NCI-H2196 (cell line): ENCODE results near the gene TDRD12.

Experiments
- DNase-seq: peaks from one replicate; lab custom pipeline; 2025; ENCODE audit not compliant: unreplicated experiment; lab: John Stamatoyannopoulos, UW

The TDRD12 gene

DNA sequence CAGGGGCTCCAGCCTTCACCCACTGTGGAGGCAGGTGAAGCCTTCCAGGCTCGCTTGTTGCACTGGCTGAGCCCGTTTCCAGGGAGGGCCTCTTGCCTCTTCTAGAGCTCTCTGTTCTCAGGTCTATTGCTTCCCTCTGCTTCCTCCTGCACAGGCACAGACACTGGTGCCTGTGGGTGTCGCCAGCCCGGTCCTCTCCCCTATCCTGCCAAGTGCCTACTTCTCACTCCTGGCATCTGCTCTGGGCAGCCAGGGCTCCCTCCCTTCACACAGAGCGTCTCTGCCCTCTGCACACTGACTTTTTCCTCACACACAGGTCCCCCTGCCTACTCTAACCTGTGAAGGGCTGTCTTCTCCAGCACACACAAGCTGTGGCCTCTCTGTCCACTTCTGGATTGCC lies 89.7 kb downstream of the TDRD12 start:
- no peak for DNase-seq

DNA sequence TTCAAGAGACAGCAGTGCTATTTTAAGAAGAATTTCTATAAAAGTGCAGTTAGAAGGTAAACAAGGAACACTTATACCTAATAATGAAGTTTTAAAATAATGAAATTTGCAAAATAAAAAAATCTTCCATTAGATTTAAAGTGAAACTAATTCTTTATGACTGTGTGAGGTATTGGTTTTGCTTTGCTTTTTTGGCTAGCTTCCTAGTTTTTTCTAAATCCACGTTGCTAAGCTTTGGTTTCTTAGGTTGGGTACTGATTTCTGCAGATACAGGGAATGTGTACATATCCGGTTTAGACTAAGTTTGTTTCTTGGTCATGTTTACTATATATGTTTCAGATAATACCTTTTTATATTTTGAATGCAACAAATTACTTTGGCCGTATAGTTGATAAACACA lies 90.2 kb downstream of the TDRD12 start:
- no peak for DNase-seq

DNA sequence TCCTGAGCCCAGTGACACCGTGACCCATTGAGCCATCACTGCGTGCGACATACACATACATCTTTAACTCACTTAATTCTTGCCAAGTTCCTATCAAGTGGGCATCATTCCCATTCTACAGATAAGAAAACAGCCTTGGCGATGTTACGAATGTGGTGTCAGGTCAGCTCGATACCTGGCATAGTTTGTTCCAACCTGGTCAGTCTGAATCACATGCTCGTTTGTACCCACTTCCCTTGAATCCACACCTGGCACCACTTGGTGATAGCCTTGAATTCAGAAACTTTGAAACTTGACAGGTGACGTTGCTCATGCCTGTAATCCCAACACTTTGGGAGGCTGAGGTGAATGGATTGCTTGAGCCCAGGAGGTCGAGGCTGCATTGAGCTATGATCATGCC lies 90.9 kb downstream of the TDRD12 start:
- DNase-seq = no peak

DNA sequence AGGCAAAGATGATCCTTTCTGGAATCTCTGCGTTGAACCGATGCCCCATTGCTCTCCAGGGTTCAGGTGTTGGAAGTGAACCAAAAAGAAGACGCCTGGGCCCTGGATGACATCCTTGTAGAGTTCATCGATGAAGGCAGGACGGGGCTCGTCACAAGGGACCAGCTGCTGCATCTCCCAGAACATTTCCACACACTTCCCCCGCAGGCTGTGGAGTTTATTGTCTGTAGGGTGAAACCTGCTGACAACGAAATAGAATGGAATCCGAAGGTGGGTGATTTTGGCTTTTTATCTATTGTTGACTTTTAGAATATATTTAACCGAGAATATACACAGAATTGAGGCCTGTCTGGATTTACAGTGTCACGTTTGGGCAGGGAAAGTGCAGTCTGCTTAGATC lies 91.6 kb downstream of the TDRD12 start:
- no peak for DNase-seq

DNA sequence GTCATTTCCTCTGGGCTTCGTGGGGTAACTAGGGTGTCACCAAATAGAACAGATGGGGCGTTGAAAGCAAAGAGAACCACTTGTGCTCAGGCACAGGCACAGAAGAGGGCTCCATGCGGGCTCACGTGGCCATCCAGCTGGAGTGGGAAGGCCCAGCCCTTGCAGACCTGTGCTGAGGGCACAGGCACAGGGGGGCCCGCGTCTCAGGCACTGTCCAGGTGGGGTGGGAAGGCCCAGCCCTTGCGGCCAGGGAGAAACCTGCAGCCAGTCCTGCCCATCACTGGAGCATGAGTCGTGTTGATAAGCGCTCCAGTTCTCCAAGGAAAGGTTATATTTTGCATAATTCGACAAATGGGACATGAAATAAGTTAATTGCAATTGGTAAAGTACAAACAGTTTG lies 92.5 kb downstream of the TDRD12 start:
- DNase-seq = no peak

DNA sequence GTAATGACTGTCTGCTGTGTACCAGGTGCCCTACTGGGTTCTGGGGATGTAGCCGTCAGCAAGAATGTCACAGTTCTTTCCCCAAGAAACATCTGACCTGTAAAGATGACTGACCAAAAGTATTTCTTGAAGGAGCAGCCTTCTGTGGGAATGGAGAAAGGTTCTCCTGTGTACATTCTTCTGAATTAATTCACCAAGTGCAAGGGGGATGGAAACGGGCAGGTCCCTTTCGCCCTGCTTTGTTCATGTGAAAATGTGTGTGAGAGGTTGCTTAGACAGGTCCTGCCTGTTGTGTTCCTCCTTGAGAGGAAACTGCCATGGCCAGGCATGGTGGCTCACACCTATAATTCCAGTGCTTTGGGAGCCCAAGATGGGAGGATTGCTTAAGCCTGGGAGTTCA lies 93.0 kb downstream of the TDRD12 start:
- no peak for DNase-seq

DNA sequence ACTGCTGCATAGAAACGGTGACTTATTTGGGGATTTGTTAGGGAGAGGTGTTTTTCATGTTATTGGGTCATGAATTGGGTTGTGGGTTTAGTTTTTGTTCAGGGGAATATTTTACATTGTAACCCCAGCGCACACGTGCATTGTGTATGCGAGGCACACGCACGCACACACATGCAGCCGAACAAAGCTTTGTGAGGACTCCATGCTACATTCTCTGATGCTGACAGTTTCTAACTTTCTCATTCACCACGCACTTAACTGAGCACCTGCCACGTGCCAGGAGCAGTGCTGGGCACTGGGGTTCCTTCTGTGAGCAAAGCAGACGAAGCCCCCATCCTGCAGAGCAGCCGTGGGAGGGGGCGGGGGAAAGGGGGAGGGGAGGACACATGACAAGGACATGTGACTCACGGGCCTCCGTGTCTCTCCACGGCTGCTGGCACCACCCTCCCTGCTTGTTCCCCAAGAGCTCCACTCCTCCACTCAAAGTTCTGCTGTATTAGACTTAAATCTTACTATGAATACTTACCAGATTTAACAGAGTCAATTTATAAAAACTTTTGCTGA lies 94.4 kb downstream of the TDRD12 start:
- DNase-seq = no peak

DNA sequence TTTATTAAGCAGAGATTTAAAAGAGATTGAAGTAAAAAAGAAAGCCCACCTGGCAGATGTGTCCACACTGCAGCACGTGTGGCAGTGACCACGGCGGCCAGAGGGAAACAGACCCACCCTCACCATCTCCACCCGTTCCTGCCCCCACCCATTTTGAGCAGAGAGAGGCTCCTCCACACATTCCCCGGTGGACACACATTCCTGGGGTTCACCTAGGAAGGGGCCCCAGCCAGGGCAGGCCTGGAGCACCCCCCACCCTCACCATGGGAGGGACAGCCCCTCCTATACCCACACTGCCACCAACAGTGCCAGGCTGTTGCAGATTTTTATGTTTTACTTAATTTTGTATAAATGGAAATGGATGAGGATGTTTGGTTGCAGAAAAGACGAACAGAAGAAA lies 95.1 kb downstream of the TDRD12 start:
- no peak for DNase-seq

DNA sequence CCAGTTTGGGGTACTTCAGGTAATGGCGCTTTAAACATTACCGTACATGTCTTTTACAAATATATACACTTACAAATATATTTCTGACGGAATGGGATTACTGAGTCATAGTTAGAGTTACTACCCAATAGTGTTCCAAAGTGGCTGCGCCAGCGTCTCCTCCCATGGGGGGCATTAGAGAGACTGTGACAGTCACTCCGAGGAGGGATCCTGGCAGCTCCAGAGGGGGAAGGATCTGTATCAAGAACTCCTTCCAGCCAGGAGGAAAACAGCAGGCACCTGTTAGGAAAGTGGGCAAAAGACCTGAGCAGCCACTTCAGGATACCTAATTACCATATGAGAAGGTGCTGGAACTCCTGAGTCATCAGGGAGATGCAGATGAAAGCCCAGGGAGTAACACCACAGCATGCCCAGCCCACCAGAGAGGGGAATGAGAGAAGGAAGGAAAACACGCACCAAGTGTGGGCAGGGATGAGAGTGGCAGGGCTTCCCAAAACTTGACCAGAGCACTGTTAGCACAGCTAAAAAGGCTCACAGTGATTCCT lies 97.1 kb downstream of the TDRD12 start:
- peak; percentile 13 for DNase-seq

DNA sequence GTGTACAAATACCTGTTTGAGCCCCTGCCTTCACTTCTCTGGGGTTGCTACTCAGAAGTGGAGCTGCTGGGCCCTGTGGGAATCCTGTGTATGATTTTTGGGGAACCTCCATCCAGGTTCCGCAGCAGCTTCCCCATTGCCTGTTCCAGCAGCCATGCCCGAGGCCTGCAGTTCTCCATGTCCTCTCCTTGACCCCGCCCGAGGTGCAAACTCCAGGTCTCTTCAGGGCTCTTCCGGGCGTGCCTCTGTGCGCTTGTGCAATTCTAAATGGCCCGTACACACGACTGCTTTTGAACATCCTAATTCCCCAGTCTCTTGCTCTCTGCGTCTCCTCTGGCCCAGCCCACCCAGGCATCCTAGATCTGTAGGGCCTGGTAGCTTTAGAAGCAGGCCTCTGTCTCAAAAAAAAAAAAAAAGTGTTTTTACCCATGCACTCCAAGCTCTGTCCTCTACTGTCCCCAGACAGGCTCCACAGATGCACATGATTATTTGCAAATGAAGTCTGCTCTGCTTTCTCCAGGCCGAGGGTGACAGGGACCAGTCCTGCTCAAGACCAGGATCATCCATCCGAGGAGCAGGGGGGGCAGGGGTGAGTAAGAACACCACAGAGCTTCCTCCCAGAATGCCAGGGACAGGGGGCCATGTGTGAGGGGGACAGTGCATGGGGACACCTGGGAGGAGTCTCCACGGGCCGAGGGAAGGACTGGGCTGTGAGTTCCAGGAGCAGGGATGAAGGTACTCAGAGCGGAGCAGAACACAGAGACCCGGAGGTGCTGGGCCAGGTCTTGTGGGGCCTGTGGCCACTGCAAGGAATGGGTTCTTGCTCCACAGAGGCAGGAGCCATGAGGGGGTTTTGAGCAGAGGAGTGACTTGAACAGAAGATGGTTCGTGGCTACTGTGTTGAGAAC lies 98.3 kb downstream of the TDRD12 start:
- DNase-seq = no peak

DNA sequence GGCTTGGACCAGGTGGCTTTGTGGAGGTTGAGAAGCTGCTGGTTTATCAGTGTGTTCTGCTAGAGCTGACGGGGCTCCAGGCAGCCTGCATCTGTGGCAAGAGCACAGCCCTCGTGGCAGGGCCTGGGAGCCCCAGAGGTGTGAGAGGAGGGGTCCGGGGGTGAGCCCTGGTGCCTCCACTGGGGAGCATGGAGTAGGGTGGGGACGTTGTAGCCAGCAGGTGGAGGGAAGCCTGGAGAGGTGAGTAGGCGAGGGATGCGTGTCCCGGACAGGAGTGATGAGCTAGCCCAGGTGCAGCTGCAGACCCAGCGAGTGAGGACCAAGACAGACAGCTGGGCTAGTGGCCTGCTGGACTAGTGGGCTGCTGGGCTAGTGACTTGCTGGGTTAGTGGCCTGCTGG lies 99.0 kb downstream of the TDRD12 start:
- no peak for DNase-seq

DNA sequence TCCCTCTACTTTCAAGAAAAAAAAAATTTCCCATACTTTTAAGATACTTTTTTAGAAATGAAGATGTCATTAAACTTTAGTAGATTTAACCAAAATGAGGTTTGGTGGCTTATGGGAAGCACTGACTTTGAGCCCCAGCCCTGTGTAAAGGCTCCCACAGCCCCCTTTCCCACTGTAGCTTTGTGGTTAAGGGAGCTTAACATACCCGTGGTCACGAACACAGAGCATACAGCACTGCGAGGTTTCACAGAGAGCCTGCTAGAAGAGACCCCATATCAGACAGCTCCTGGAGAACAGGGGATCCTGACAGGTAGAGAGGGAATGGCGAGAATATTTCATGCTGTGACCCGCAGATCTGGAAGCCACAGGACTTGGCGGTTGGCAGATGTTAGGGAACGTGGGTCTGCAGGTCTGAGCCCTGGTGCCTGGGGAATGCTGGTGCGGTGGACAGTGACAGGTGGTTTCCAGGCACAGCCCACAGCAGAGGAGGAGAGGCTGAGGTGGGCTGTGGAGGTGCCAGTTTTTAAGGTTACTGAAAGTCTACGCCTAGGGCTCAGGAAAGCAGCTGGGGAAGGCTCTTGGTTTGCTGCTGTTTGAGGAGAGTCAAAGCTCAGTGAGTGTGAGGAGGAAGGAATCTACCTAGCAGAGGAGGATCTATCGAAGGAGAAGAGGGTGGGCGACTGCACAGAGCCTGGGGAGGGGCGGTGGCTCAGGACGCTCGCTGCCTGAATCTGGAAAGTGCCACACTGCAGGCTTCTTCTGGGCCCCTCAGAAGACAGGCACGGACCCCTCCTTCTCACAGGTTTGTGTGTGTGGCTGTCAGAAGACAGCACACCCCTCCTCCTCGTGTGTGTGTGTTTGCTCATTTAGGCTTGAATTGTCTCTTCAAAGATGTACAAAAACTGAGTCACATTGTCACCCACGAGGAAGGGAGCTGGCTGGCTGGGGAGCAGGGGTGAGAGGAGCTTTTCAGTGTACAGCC lies 100.1 kb downstream of the TDRD12 start:
- no peak for DNase-seq

DNA sequence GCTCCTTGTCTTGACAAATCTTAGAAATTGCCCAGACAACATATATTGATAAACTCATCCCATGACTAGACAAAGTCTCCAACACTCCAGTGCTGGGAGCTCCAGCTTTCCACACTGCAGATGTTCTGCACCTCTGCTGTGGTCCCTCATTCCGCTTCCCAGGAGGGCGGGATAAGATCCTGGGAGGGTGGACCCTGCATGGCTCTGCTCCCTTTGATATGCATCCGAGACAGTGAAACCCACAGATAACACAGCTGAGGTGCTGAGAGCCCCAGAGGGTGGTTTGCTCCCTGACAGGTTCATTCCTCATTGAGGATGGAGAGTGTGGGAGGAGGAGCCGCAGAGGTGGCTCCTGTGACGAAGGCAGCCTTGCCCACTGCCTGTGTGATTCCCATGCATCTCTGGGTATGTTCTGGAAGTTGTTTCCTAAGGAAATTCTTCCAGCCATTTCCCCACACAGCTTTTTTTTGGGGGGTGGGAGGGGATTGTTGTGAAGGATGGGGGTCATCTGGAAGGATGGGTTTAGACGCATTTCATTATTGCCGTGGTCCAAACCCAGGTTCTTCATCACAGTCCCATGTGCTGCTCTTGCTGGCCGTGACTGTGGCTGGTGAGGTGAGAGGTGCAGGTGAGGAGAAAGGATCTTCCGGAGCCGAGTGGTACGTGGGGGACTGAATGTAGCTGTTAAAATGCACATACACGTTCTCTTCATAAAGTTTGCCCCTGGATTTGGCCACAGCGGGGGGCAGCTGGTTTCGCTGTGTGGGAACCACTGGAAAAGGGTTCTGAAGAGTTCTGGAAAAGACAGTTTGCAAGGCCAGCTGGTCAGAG lies 103.6 kb downstream of the TDRD12 start:
- DNase-seq = no peak

DNA sequence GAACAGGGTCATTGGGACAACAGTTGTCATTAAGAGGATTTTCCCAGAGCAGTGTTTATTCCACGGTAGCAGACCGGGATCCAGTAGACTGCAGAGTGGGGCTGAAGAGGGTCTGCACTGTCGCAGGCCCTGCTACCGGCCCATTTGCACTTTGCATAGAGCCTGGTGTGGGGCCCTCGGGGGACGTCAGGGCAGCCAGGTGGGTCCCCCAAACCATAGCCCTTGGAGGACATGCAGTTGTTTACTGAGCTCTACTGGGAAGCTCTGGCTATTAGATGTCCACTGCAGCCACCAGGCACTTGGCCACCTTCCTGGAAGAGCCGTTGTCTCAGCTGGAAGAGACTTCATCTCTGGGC lies 104.2 kb downstream of the TDRD12 start:
- DNase-seq = no peak

DNA sequence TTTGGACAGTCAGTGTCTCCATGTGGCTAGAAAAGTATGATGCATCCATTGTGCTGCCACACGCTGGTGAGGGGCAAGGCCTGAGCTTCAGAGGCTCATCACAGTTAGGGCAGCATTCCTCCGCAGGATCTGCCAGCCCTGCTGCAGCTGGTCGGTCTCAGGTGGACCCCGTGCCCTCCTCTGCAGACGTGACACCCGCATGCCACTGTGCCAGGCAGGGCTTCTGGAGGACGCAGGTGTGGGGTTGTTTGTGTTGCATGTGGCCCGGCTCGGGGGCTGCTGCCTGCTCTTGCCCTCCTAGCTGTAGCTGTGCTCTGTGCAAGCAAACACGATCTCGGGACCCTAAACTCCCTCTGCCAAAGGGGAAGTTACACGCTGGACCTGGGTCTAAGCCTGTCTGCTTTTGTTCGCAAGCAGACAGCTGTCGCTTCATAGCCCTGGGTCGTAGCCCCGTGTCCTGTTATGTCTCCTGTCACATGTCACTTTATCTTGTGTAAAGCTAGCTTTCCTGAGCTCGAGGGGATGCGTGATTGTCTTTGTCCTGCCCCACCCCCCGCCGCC lies 104.7 kb downstream of the TDRD12 start:
- no peak for DNase-seq

DNA sequence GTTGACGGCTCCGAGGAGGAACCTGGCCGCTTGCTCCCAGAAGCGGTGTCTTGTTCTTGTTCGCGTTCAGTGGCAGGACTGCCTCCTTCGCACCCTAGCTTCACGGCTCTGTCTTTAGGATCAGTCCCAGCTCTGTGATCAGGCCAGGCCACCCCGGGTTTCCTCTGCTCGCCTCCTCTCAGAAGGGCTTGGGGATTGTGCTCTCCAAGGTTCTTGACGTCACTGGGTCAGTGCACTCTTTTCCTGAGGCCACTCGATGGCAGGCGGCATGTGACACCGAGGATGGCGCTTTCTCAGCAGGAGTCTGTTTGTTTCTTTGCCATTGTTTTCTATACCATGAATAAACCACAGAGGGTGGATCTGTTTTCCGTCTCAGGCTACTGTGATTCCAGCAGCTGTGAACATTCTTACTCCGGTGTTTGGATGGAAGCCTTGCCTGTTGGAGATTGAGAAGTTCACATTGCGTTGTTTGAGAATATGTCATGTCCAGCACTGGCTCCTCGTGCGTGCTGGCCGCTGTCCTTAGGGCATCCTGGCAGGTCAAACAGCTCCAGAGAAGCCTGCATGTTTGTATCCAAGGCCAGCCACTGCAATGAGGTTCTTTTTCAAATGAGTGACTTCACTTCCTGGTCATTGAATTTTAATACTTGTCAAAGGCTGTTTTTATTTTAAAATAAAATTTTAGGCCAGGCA lies 105.5 kb downstream of the TDRD12 start:
- DNase-seq = no peak

DNA sequence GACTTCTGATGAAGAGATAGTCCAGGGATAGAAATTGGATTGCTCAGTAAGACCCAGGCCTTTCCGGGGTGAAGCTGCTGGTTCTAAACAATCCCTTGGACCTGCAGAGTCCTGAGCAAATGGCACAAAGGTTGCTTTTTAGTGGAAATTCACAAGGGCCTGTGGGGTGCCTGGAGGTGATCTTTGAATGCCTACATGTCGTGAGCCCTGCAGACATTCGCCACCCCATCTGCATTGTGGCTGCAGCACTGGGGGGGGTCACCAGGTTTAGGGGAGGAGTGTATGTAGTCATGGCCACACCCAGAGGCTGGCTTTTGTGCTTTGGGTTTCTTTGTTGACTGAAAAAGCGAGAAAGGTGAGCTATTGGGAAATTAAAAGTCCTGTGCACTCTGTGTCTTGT lies 108.6 kb downstream of the TDRD12 start:
- no peak for DNase-seq

DNA sequence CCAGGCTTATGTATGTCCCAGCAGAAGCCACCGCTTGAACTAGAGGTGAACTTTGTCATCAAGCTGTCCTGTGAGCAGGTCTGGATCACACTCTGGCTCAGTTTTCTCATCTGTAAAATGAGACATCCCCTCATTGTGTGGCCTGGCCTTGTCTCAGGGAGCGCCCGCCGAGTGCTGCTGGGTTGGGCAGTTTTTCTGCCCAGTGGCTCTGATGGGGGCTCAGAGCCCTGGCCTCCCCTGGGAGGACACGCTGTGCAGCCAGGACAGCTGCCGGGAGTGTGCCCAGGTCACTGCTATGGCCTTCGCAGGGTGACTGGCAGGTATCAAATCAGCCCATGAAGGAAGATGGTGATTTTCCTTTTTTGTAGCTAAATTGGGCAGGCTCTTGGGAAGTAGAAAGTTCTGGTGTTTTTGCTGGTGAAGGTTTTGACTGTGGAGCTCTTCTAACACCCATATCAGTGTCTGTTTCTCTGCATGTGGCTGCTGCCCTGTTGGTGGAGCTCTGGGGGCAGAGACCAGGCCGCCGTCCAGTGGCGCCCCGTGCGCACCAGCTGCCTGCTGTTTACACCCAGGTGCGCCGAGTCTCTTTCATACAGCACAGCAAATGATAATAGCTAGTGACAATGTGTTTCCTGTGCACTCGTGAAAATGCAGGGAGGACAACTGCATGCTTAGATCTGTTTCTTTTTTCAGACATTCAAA lies 109.2 kb downstream of the TDRD12 start:
- DNase-seq = no peak

DNA sequence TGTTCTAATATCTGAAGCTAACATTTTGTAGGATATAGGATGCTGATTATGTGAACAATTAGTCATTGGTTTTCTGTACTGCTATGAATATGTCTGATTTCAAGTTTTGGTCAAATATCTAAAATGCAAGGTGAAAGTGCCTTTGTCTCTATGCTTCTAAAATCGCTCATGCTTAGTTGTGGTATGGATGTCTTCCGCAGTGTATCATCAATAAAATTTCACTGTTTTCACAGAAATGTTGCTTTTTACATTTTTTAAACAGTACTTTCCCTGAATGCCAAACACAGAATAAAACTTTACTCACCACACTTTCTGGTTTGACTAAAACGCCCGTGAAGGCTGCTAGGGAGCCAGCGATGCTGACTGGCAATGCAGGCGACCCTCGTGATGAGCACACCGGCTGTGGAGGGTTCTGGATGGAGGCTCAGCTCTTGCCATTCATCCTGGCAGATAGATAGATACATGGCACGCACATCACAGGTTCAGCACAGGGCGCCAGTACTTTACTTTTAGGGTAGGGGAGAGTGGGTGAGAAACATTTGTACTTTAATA lies 109.9 kb downstream of the TDRD12 start:
- DNase-seq = no peak
